Stimulated activated CD4-positive, alpha-beta T cell treated with anti-CD3 and anti-CD28 coated beads, Interleukin-15, amount 100 ng/mL, for 1 hour (primary cell): ENCODE results near the gene OBP2A.

Source experiments
- DNase-seq, 2 donors: peaks; one replicate each; pipeline ENCODE4 v3.0.0-alpha.2; 2020; ENCODE audit warnings: low read depth in 1 of 2, low spot score in 1 of 2

Gene OBP2A

GRCh38 chr9:135551456-135551855 is 5.5 kb downstream of the OBP2A start:
- no peak for DNase-seq

DNA sequence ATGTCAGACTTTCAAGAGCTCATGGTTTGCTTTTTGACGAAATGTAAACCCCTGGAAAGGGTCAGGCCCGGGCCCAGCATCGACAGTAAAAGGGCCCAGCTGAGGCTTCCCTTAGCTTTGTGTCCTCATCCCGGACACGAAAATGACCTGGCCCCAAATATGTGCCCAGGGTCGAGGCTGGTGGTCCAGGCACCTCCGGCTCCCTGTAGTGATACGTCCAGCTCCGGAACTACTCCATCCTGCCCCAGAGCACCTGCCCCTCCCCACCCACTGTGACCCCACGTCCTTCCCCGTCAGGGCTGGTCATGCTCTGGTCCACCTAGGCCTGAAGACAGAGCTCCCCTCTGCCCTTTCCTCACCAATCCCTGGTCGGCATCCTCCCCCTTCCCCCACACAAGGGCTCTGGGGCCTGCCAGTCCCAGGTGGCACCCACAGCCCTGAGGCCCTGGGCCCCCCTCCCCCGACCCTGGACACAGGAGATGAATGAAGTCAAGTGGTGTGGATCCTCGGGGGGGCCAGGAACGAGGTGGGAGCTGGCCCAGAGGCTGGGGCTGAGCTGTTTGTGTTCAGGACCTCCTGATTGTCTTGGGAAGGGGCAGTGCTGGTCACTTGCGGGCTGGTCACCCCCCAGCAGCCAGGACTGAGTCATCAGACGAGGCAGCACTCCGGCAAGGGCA is 6.2 kb downstream of the OBP2A start:
- no peak for DNase-seq

GRCh38 chr9:135552698-135553171 is 6.8 kb downstream of the OBP2A start:
- DNase-seq: no peak

GRCh38 chr9:135554718-135555117 is 8.8 kb downstream of the OBP2A start:
- no peak for DNase-seq

DNA sequence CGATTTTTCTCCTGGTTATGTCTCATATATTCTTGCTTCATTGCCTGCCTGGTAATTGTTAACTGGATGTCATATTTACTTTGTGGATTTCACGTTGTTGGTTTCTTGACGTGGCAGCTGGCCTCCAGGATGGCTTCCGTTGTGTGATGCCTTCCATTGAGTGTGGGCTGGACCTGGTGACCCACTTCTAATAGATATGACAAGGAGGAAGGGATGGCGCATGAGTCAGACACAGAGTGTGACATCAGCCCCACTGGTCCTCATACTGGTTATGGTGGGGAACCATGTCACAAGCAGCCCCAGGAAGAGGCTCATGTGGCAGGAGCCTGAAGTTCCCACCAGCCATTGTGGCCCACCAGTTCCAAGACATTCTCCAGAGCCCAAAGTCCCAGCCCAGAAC is 9.3 kb downstream of the OBP2A start:
- no peak for DNase-seq

- no peak for DNase-seq
Measured at GRCh38 chr9:135555910-135556309, 10.0 kb downstream of the OBP2A start.

GRCh38 chr9:135559606-135560005 is 13.7 kb downstream of the OBP2A start:
- no peak for DNase-seq

DNA sequence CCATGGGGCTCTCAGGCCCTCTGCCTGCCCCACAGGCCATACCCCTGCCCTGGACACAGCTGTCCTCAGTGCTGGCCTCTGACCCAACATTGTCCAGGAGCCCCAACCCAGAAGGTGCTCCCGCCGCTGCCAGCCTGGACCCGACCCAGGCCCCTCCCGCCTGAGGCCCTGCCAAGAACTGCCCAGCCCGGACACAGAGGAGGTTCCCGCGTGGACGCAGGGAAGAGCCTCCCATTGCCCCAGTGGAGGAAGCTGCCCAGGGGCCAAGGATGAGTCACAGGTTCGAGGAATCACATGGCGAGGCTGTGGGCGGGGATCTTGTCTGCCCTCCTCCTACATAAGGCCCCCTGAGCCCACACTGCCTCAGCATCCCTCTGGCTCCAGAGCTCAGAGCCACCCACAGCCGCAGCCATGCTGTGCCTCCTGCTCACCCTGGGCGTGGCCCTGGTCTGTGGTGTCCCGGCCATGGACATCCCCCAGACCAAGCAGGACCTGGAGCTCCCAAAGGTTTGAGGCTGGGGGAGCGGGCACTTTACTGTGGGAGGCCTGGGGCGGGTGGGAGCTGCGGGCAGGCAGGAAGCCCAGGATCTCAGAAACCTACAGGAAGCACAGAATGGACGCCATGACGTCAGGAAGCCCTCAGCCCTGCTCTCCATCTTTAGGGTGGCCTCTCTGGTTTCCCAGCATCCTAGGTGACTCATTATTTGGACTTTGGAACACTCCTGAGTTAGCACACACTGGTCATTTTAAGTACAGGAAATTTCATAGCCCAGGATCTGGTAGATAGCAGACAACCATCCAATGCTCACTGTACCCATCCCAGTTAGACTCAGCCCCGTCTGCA is 15.7 kb downstream of the OBP2A start, which contains the start of gene PAEP:
Gene PAEP, plus strand, starts transcription at position 366 of the 844 bp plus-strand sequence.
- DNase-seq: no peak

- DNase-seq: no peak
Measured at GRCh38 chr9:135562235-135562745, 16.4 kb downstream of the OBP2A start.

GRCh38 chr9:135563039-135563476 is 17.1 kb downstream of the OBP2A start:
- DNase-seq: no peak

GRCh38 chr9:135563858-135564257 is 17.9 kb downstream of the OBP2A start:
- DNase-seq: no peak

DNA sequence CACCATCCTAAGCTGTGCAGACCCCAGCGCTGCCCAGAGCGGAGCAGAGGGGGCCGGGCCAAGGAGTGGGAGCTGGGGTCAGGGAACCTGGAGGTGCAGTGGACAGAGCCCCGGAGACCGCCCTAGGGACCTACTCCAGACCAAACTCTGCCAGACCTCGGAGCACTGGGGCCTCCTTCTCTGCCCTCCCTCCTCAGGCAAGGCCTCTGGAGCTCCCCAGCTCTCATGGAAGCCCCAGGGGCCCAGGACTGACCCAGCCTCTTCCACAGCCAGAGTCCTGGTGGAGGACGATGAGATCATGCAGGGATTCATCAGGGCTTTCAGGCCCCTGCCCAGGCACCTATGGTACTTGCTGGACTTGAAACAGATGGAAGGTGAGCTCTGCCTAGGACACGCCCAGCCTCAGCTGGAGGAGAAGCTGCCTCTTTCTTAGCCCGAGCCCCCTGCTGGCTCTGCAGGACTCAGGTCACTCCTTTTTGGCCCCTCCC is 19.3 kb downstream of the OBP2A start:
- no peak for DNase-seq

DNA sequence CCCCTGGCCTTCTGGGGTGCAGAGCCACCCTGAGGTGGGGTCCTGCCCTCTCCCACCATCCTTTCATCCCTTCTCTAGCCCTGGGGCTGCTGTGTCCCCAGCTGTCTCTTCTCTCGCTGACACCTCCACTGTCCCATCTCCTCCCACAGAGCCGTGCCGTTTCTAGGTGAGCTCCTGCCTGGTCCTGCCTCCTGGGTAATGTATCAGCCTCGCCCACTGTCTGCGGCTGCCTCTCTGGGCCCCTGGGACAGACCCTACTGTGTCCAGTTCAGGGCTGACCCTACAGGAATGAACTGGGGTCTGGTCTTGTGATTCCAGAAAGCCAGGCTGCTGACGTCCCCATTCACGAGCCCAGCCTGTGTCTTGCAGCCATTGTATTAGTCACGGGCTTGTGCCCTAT is 19.7 kb downstream of the OBP2A start:
- no peak for DNase-seq

DNA sequence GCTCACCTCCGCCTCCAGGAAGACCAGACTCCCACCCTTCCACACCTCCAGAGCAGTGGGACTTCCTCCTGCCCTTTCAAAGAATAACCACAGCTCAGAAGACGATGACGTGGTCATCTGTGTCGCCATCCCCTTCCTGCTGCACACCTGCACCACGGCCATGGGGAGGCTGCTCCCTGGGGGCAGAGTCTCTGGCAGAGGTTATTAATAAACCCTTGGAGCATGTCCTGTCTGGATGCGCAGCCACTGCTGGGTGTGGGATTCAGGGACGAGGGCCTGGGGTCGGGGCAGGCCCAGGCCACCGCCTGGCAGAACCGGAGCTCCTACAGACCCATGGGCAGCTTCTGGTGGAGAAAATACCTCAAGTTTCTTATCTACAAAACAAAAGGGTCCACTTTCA is 20.6 kb downstream of the OBP2A start:
- no peak for DNase-seq

DNA sequence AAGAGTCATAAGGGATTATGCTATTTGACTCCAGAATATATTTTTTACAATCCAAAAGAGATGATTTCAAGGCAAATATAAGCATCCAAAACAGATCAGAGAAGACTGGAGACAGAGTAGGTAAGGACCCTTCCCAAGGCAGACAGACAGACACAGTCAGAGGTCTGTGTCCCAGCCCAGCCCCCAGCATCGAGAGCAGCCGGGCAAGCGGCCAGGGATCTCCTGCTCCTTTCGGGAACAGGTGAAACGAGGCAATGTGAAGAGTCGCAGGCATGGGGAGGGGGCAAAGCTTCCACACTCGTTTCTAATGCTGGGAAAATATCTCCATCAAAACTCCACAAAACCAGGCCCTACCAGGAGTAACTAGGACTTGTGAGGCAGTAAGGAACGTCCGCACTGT is 21.4 kb downstream of the OBP2A start:
- DNase-seq: no peak

DNA sequence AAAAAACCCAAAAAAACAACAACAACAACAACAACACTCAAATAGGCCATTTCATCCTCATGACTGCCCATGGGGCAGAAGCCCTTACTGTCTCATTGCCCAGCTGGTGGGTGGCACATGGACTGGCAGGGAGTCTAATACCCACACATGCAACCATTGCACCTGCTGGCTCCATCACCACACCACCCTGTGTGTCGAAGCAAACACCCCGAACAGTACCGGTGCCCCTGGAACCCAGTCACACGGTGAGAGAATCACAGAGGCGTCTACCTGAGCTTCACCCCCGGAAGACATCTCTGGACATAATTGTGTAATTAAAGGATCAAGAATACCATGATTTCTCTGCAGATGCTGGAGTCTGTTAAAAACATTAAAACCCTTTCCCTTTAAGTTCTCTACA is 22.1 kb downstream of the OBP2A start:
- no peak for DNase-seq

GRCh38 chr9:135570456-135570855 is 24.5 kb downstream of the OBP2A start:
- no peak for DNase-seq

DNA sequence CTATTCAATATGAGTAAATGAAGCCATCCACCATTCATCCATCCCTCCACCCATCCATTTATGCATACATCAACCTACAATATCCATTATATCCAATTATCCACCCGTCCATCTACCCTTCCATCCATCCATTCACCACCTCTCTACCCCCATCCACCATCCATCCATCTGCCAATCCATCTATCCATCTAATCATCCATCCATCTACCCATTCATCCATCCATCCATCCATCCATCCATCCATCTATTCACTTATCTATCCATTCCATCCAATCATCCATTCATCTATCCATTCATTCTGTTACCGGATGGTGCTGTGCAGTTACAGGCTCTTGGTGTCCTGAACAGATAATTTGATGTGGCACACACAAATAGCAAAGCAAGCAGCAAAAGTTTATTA is 26.3 kb downstream of the OBP2A start:
- DNase-seq: no peak

GRCh38 chr9:135573124-135573523 is 27.2 kb downstream of the OBP2A start:
- DNase-seq: no peak

DNA sequence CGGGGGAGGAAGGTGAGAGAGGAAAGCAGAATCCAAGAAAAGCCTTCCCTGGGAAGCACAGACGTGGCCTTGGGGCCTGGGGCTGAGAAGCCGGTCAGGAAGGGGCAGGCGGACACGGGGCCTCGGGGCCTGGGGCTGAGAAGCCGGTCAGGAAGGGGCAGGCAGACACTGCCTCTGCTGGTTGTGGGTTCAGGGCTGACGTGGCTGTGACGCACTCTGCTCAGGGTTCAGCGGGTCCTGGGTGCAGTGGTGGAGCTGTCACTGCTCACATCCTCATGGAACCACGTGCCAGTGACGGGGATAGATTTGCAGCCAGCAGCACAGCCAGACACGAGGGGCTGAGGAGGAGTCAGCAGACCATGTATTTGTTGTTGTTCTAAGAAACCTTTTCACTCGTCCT is 28.4 kb downstream of the OBP2A start:
- no peak for DNase-seq

DNA sequence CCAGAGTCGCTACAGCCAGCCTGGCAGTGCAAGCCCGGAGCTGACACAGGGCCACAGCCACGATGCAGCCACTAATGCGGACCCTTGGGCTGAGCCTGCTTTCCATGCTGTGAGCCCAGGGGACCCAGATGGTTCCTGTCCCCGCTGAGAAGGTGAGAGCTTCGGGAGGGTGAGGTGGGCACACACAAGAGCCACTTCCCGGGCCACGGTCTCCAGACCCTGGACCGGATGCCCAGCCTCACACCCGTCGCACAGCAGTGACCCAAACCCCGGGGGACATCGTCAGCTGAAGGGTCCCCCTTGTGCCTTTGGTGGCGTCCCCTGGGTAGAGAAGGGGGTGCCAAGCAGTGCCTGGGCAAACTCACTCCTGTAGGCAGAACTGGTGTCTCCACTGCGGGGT is 29.0 kb downstream of the OBP2A start:
- DNase-seq: no peak
